Activated T-cell treated with anti-CD3 and anti-CD28 coated beads for 48 hours (primary cell): Measurements from ENCODE around the gene ACTA2.

Experiments
- DNase-seq: peaks from one replicate; pipeline ENCODE4 v3.0.0-alpha.2; 2020; ENCODE audit warnings: low read depth

ACTA2 gene

GRCh38 chr10:88952647-88953111, at the start of gene ACTA2:
TSS of gene ACTA2 (minus strand) at chr10:88952773. CDS start at chr10:88948930, 3,843 bp downstream.
- no peak for DNase-seq

- DNase-seq: no peak
These were observed 49.1 kb upstream of the ACTA2 start for GRCh38 chr10:89001729-89002072.

GRCh38 chr10:89001024-89001728, 48.6 kb upstream of the ACTA2 start:
- DNase-seq: no peak

- no peak for DNase-seq
These were observed 47.1 kb upstream of the ACTA2 start for GRCh38 chr10:88999625-89000024.

- no peak for DNase-seq
These were observed 44.4 kb upstream of the ACTA2 start for GRCh38 chr10:88996927-88997326.

GRCh38 chr10:88995156-88995876, 42.7 kb upstream of the ACTA2 start:
- DNase-seq: no peak

- no peak for DNase-seq
These were observed 41.4 kb upstream of the ACTA2 start for GRCh38 chr10:88994019-88994418.

GRCh38 chr10:88992921-88993524, 40.5 kb upstream of the ACTA2 start:
- no peak for DNase-seq

- DNase-seq: no peak
These were observed 39.3 kb upstream of the ACTA2 start for GRCh38 chr10:88991899-88992320.

- DNase-seq: peak; percentile 69
These were observed 38.8 kb upstream of the ACTA2 start for GRCh38 chr10:88991161-88991898.

GRCh38 chr10:88990384-88991160, 38.0 kb upstream of the ACTA2 start, which contains the start of gene FAS:
TSS of gene FAS (plus strand) at chr10:88990798. CDS start at chr10:88990877, 79 bp downstream.
- peak; percentile 70 for DNase-seq

- no peak for DNase-seq
These were observed 37.3 kb upstream of the ACTA2 start for GRCh38 chr10:88989824-88990383.

GRCh38 chr10:88989423-88989822, 36.9 kb upstream of the ACTA2 start:
- DNase-seq: no peak

- DNase-seq: no peak
These were observed 35.3 kb upstream of the ACTA2 start for GRCh38 chr10:88987840-88988239.

- DNase-seq: no peak
These were observed 34.7 kb upstream of the ACTA2 start for GRCh38 chr10:88987243-88987725.

GRCh38 chr10:88986549-88987242, 34.1 kb upstream of the ACTA2 start:
- DNase-seq: no peak

GRCh38 chr10:88984525-88984924, 32.0 kb upstream of the ACTA2 start:
- no peak for DNase-seq

GRCh38 chr10:88983939-88984338, 31.4 kb upstream of the ACTA2 start:
- DNase-seq: no peak

- no peak for DNase-seq
These were observed 30.6 kb upstream of the ACTA2 start for GRCh38 chr10:88983206-88983605.

GRCh38 chr10:88982366-88982765, 29.8 kb upstream of the ACTA2 start:
- DNase-seq: no peak
